Spleen (tissue), 11 donors: ENCODE measurements around the gene KRTAP4-4. TPM values are rescaled to one million over a fixed set of nuclear protein-coding genes. Genes with fewer than 3 reads are reported as not detected.
"Not testable (repeated sequence)": the region's sequence is repeated elsewhere in the genome, so short reads cannot be mapped to it uniquely, and the experiment has no call there.

Source experiments
- DNase-seq: peaks from one replicate; pipeline ENCODE4 v3.0.0-alpha.2; 2020
- H3K27ac ChIP-seq, 8 donors: fragments of 200-600 bp; sonication (generic) in 7 of 8; 1 replicate in 4 of 8; 2 replicates in 4 of 8; pipeline versions ENCODE4 v1.5.0 to v1.8.0; 2016 to 2021; ENCODE audit warnings: inconsistent platforms in 4 of 8, mild to moderate bottlenecking in 4 of 8, moderate library complexity in 1 of 8
- H3K27me3 ChIP-seq, 7 donors: fragments of 200-600 bp; sonication (generic) in 6 of 7; replicated peaks in 1 of 7; 1 replicate in 4 of 7; 2 replicates in 3 of 7; pipeline versions ENCODE4 v1.5.0 to v1.8.0; 2016 to 2021; ENCODE audit warnings: inconsistent platforms in 3 of 7, mild to moderate bottlenecking in 1 of 7
- H3K36me3 ChIP-seq, 6 donors: fragments of 200-600 bp; sonication (generic) in 5 of 6; 1 replicate in 4 of 6; 2 replicates in 2 of 6; pipeline versions ENCODE4 v1.5.0 to v1.8.0; 2016 to 2021; ENCODE audit warnings: inconsistent platforms in 2 of 6
- H3K4me1 ChIP-seq, 6 donors: fragments of 200-600 bp; sonication (generic) in 5 of 6; 1 replicate in 3 of 6; 2 replicates in 3 of 6; pipeline versions ENCODE4 v1.5.0 to v1.8.0; 2016 to 2021; ENCODE audit warnings: inconsistent platforms in 3 of 6
- H3K4me3 ChIP-seq, 8 donors: fragments of 200-600 bp; sonication (generic) in 7 of 8; 1 replicate in 4 of 8; 2 replicates in 4 of 8; pipeline versions ENCODE4 v1.5.0 to v1.8.0; 2016 to 2021; ENCODE audit warnings: inconsistent platforms in 4 of 8, mild to moderate bottlenecking in 4 of 8, moderate library complexity in 2 of 8
- H3K9me3 ChIP-seq, 8 donors: fragments of 200-600 bp; sonication (generic) in 7 of 8; 1 replicate in 4 of 8; 2 replicates in 4 of 8; pipeline versions ENCODE4 v1.5.0 to v1.8.0; 2016 to 2021; ENCODE audit warnings: inconsistent platforms in 4 of 8
- CTCF ChIP-seq, 11 experiments: fragments of 200-600 bp in 7 of 11; fragments of 450-650 bp in 4 of 11; sonication (generic) in 4 of 11; IDR thresholded peaks in 8 of 11; conservative IDR thresholded peaks in 3 of 11; 1 replicate in 7 of 11; 2 replicates in 4 of 11; pipeline versions ENCODE4 v1.4.0 to v1.8.0; 2016 to 2021; ENCODE audit warnings: antibody characterized with exemption in 11 of 11, inconsistent platforms in 4 of 11, mild to moderate bottlenecking in 1 of 11
- POLR2A ChIP-seq, 3 donors: fragments of 450-650 bp; IDR thresholded peaks; one replicate each; pipeline ENCODE4 v1.5.1; 2017; ENCODE audit warnings: antibody characterized with exemption in 3 of 3, mild to moderate bottlenecking in 1 of 3
- POLR2AphosphoS5 ChIP-seq, 3 donors: sonication (generic); formaldehyde crosslinking; IDR thresholded peaks; one replicate each; pipeline ENCODE4 v1.5.1; 2017; ENCODE audit warnings: antibody characterized with exemption in 3 of 3
- WGBS, 5 donors: extraction: QIAGEN DNeasy Blood & Tissue Kit in 3 of 5; methylation state at CpG; one replicate each; pipeline versions ENCODE4 v1.1.5 to v1.1.7; 2013 to 2018; 5-methylcytosine and 5-hydroxymethylcytosine counted together
- intact Hi-C: fragments of 100-400 bp; cut with DNase I; formaldehyde crosslinking; loops from one replicate; pipeline ENCODE4 v1.15.0; 2023; ENCODE audit warnings: low total_unique reads
- polyA plus RNA-seq, 3 donors: library from polyadenylated mRNA; stranded (reverse); fragments of 200-250 nt; gene quantifications; one replicate each; pipeline ENCODE4 v1.2.1, GENCODE V29; 2013
- total RNA-seq, 7 donors: library from RNA; depleted of rRNA in 3 of 7; stranded (reverse); fragments of >200 nt in 3 of 7; fragmentation: NEBNext Ultra II Directional in 4 of 7; extraction: Animal tissue kit (Norgen Biotek cat#: 25700) in 4 of 7; gene quantifications; one replicate each; pipeline versions ENCODE4 v1.1.0 to v1.2.1, GENCODE V29; 2016 to 2021
- donor health status: healthy with polysubstance abuse.
- donor health status: DM: no; HTN: no; CAD: no; lungs with moderate emphysema.
- donor health status: DM: no; HTN: no; CAD: no.
- donor health status: Bipolar disorder and iron deficiency.
- donor health status: healthy.
- donor health status: DM: no; HTN: no; CAD: no.
- donor health status: DM: yes; HTN: yes; CAD: no.

Gene KRTAP4-4
- total and polyA plus RNA-seq, 10 donors: not detected

GRCh38 chr17:41190328-41190727, 29.8 kb upstream of the KRTAP4-4 start:
- no peak overlapping the region for H3K27ac ChIP-seq
- H3K4me1 ChIP-seq: no peaks in the 10 kb centered on the region
- H3K9me3 ChIP-seq: peaks cover 0 to 9% (median 5%) of the 10 kb centered on the region in 8 donors
- intact Hi-C loops: no loop called here
- H3K36me3 ChIP-seq: no peaks in the 10 kb centered on the region
- TF ChIP-seq CTCF (IDR thresholded peaks at IDR 0.05 in 8 of 11, conservative IDR thresholded peaks at IDR 0.05 in 3 of 11) (no peak), POLR2A (IDR thresholded peaks at IDR 0.05) (no peak), POLR2AphosphoS5 (IDR thresholded peaks at IDR 0.05) (no peak)
- 84 to 96% (median 89%) methylated on average over 2 to 3 of the region's 3 CpGs for WGBS, 5 donors
- no peak overlapping the region for H3K4me3 ChIP-seq
- peaks cover 0 to 17% (median 0%) of the 10 kb centered on the region in 7 donors for H3K27me3 ChIP-seq
- no peak for DNase-seq

GRCh38 chr17:41189837-41190318, 29.3 kb upstream of the KRTAP4-4 start, which contains the start of gene KRTAP9-1:
Gene KRTAP9-1 (plus strand): TSS chr17:41189887. CDS start chr17:41189887, 0 bp downstream.
- H3K27me3 ChIP-seq: peaks cover 0 to 17% (median 0%) of the 10 kb centered on the region in 7 donors
- H3K27ac ChIP-seq, intact Hi-C loops, DNase-seq, H3K4me1 ChIP-seq, H3K4me3 ChIP-seq, H3K9me3 ChIP-seq, H3K36me3 ChIP-seq: not testable (repeated sequence)
- 79 to 92% (median 86%) methylated on average over 1 of the region's 1 CpG for WGBS, 5 donors

- H3K27ac ChIP-seq: no peak overlapping the region
- no peak overlapping the region for H3K4me3 ChIP-seq
- no peaks in the 10 kb centered on the region for H3K9me3 ChIP-seq
- no peak for DNase-seq
- H3K36me3 ChIP-seq: no peaks in the 10 kb centered on the region
- no peak for TF ChIP-seq CTCF (IDR thresholded peaks at IDR 0.05 in 8 of 11, conservative IDR thresholded peaks at IDR 0.05 in 3 of 11)
- TF ChIP-seq POLR2AphosphoS5 (IDR thresholded peaks at IDR 0.05): no peak
- TF ChIP-seq POLR2A (IDR thresholded peaks at IDR 0.05): no peak
- WGBS, 5 donors: 81 to 100% (median 95%) methylated on average over 2 of the region's 2 CpGs
- no peaks in the 10 kb centered on the region for H3K4me1 ChIP-seq
- intact Hi-C loops: no loop called here
- H3K27me3 ChIP-seq: peaks cover 0 to 17% (median 0%) of the 10 kb centered on the region in 7 donors
Measured at GRCh38 chr17:41186872-41187271, 26.3 kb upstream of the KRTAP4-4 start.

- no peak overlapping the region for H3K27ac ChIP-seq
- H3K4me1 ChIP-seq: no peaks in the 10 kb centered on the region
- TF ChIP-seq CTCF (IDR thresholded peaks at IDR 0.05 in 8 of 11, conservative IDR thresholded peaks at IDR 0.05 in 3 of 11): no peak
- TF ChIP-seq POLR2AphosphoS5 (IDR thresholded peaks at IDR 0.05): no peak
- TF ChIP-seq POLR2A (IDR thresholded peaks at IDR 0.05): no peak
- 47 to 69% (median 52%) methylated on average over 1 of the region's 1 CpG for WGBS, 5 donors
- intact Hi-C loops: no loop called here
- no peaks in the 10 kb centered on the region for H3K36me3 ChIP-seq
- H3K4me3 ChIP-seq: no peak overlapping the region
- no peaks in the 10 kb centered on the region for H3K9me3 ChIP-seq
- no peak for DNase-seq
- peaks cover 0 to 12% (median 0%) of the 10 kb centered on the region in 7 donors for H3K27me3 ChIP-seq
Measured at GRCh38 chr17:41185001-41185400, 24.5 kb upstream of the KRTAP4-4 start.
